Transverse colon (tissue), 4 donors: ENCODE data around the gene PPFIBP2.

Experiments used
- POLR2A ChIP-seq: fragments of 450-650 bp; IDR thresholded peaks from one replicate; pipeline ENCODE4 v1.6.1; 2016; ENCODE audit warnings: antibody characterized with exemption, mild to moderate bottlenecking, moderate library complexity
- POLR2AphosphoS5 ChIP-seq, 3 donors: sonication (generic); formaldehyde crosslinking; IDR thresholded peaks; one replicate each; pipeline ENCODE4 v1.6.1; 2016; ENCODE audit warnings: antibody characterized with exemption in 3 of 3
- TF ChIP-seq, protein P1 (sequence below), 5 experiments: fragments of 200-600 bp in 3 of 5; fragments of 450-650 bp in 2 of 5; sonication (generic) in 3 of 5; IDR thresholded peaks; 1 replicate in 2 of 5; 2 replicates in 3 of 5; pipeline ENCODE4 v1.5.1; 2016 to 2017; ENCODE audit warnings: antibody characterized with exemption in 5 of 5, inconsistent platforms in 3 of 5, mild to moderate bottlenecking in 2 of 5, moderate library complexity in 1 of 5

DNA sequence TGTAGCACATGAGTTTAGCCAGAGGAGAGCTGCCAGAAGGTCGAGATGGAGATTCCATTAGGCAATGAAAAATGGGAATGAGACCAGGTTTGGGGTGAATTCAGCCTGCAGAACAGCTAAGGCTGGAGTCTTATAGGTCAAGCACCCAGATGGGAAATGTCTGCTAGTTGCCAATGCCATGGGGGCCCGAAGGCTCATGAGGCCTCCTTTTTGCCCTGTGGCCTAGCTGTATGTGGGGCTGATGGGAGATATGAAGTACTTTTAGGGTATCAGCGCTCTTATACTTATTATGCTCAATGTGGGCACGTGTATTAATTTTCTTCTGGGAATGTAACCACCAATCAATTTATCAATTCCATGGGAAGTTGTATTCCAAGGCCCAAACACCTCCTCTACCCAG lies 8.7 kb downstream of the PPFIBP2 start:
- no peak for TF ChIP-seq POLR2AphosphoS5 (IDR thresholded peaks at IDR 0.05)
- TF ChIP-seq, protein P1, sequence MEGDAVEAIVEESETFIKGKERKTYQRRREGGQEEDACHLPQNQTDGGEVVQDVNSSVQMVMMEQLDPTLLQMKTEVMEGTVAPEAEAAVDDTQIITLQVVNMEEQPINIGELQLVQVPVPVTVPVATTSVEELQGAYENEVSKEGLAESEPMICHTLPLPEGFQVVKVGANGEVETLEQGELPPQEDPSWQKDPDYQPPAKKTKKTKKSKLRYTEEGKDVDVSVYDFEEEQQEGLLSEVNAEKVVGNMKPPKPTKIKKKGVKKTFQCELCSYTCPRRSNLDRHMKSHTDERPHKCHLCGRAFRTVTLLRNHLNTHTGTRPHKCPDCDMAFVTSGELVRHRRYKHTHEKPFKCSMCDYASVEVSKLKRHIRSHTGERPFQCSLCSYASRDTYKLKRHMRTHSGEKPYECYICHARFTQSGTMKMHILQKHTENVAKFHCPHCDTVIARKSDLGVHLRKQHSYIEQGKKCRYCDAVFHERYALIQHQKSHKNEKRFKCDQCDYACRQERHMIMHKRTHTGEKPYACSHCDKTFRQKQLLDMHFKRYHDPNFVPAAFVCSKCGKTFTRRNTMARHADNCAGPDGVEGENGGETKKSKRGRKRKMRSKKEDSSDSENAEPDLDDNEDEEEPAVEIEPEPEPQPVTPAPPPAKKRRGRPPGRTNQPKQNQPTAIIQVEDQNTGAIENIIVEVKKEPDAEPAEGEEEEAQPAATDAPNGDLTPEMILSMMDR (IDR thresholded peaks at IDR 0.05) = no peak
- no peak for TF ChIP-seq POLR2A
